OCI-LY3 (cell line): ENCODE data around the gene CCDC85A.

Experiments used
- H2AFZ ChIP-seq: fragments of 200-600, 300-600 bp; shearing (Covaris generic); 2 replicates; pipeline ENCODE4 v1.6.0; 2014; ENCODE audit warnings: antibody characterized with exemption, low read depth, low read length
- H3K27ac ChIP-seq: fragments of 200-600, 300-600 bp; sonication (generic); 2 replicates; pipeline ENCODE4 v1.5.1; 2014; ENCODE audit warnings: mild to moderate bottlenecking, low read length, moderate library complexity, mixed read lengths
- H3K27me3 ChIP-seq: fragments of 200-600, 300-600 bp; sonication (generic); 2 replicates; pipeline ENCODE4 v1.6.1; 2014; ENCODE audit warnings: low read depth, low read length, mixed read lengths
- H3K36me3 ChIP-seq: fragments of 200-600, 300-600 bp; sonication (generic); replicated peaks from 2 replicates; pipeline ENCODE3; 2014; ENCODE audit warnings: low read depth, low read length, mixed read lengths
- H3K4me1 ChIP-seq: fragments of 300-600, 200-600 bp; sonication (generic); 2 replicates; pipeline ENCODE4 v1.6.1; 2014; ENCODE audit warnings: low read length, mixed read lengths
- H3K4me2 ChIP-seq: fragments of 200-600, 300-600 bp; sonication (generic); 2 replicates; pipeline ENCODE4 v1.6.1; 2014; ENCODE audit warnings: low read length, mixed read lengths
- H3K4me3 ChIP-seq: fragments of 300-600, 200-600 bp; sonication (generic); 2 replicates; pipeline ENCODE4 v1.5.1; 2014; ENCODE audit warnings: antibody characterized with exemption, mild to moderate bottlenecking, low read length, moderate library complexity
- H3K79me2 ChIP-seq: fragments of 300-600, 200-600 bp; shearing (Covaris generic); 2 replicates; pipeline ENCODE4 v1.6.1; 2014; ENCODE audit warnings: mild to moderate bottlenecking, low read length, mixed read lengths
- H3K9ac ChIP-seq: fragments of 300-600, 200-600 bp; shearing (Covaris generic); 2 replicates; pipeline ENCODE4 v1.6.0; 2014; ENCODE audit warnings: mild to moderate bottlenecking, low read length, moderate library complexity
- H3K9me3 ChIP-seq: fragments of 200-600, 300-600 bp; shearing (Covaris generic); 2 replicates; pipeline ENCODE4 v1.6.1; 2014; ENCODE audit warnings: low read length, mixed read lengths; ENCODE audit not compliant: insufficient read depth
- H4K20me1 ChIP-seq: fragments of 200-600, 300-600 bp; sonication (generic); 2 replicates; pipeline ENCODE4 v1.6.1; 2016; ENCODE audit warnings: low read length, mixed read lengths; ENCODE audit not compliant: insufficient read depth
- CTCF ChIP-seq: fragments of 200-600, 300-600 bp; sonication (generic); IDR thresholded peaks from 2 replicates; pipeline ENCODE4 v1.5.1; 2014; ENCODE audit warnings: antibody characterized with exemption, low read length, low read depth
- EZH2phosphoT487 ChIP-seq: fragments of 200-600 bp; shearing (Covaris generic); IDR thresholded peaks from 2 replicates; pipeline ENCODE4 v1.6.1; 2018; ENCODE audit warnings: antibody characterized with exemption, mixed run types, low read depth

Gene CCDC85A

GRCh38 chr2:56197816-56198215, 14.0 kb downstream of the CCDC85A start:
- Histone ChIP-seq H3K9me3 (no peaks in the 10 kb centered on the region), H3K4me3 (no peak overlapping the region), H3K36me3 (no peaks in the 10 kb centered on the region), H3K4me1 (peaks cover 7% of the 10 kb centered on the region), H3K27ac (no peak overlapping the region), H2AFZ (no peak overlapping the region), H3K79me2 (no peaks in the 10 kb centered on the region), H3K27me3 (0 out of 2 replicates have a peak, but pooled peaks cover 3% of the 10 kb centered on the region), H4K20me1 (no peaks in the 10 kb centered on the region), H3K4me2 (no peak overlapping the region), H3K9ac (no peak overlapping the region)
- TF ChIP-seq EZH2phosphoT487 (no peak), CTCF (no peak)

GRCh38 chr2:56198936-56199335, 15.1 kb downstream of the CCDC85A start:
- Histone ChIP-seq H3K36me3 (no peaks in the 10 kb centered on the region), H3K27ac (no peak overlapping the region), H3K9ac (no peak overlapping the region), H3K4me1 (peaks cover 7% of the 10 kb centered on the region), H3K4me2 (no peak overlapping the region), H3K9me3 (no peaks in the 10 kb centered on the region), H3K79me2 (no peaks in the 10 kb centered on the region), H2AFZ (no peak overlapping the region), H4K20me1 (no peaks in the 10 kb centered on the region), H3K27me3 (0 out of 2 replicates have a peak, but pooled peaks cover 2% of the 10 kb centered on the region), H3K4me3 (no peak overlapping the region)
- TF ChIP-seq CTCF (no peak), EZH2phosphoT487 (no peak)

- H3K9me3 ChIP-seq: no peaks in the 10 kb centered on the region
- no peak overlapping the region for H3K4me3 ChIP-seq
- no peak for TF ChIP-seq EZH2phosphoT487
- TF ChIP-seq CTCF: no peak
- H3K9ac ChIP-seq: no peak overlapping the region
- H3K27me3 ChIP-seq: no peaks in the 10 kb centered on the region
- no peaks in the 10 kb centered on the region for H3K36me3 ChIP-seq
- no peak overlapping the region for H2AFZ ChIP-seq
- peaks cover 7% of the 10 kb centered on the region for H3K4me1 ChIP-seq
- no peaks in the 10 kb centered on the region for H4K20me1 ChIP-seq
- no peak overlapping the region for H3K4me2 ChIP-seq
- H3K79me2 ChIP-seq: no peaks in the 10 kb centered on the region
- no peak overlapping the region for H3K27ac ChIP-seq
Observed at GRCh38 chr2:56199492-56199891, 15.7 kb downstream of the CCDC85A start.

GRCh38 chr2:56202381-56203121, 18.8 kb downstream of the CCDC85A start:
- no peak overlapping the region for H2AFZ ChIP-seq
- no peaks in the 10 kb centered on the region for H3K79me2 ChIP-seq
- H3K27me3 ChIP-seq: no peaks in the 10 kb centered on the region
- H4K20me1 ChIP-seq: no peaks in the 10 kb centered on the region
- H3K36me3 ChIP-seq: no peaks in the 10 kb centered on the region
- TF ChIP-seq CTCF (no peak), EZH2phosphoT487 (no peak)
- H3K27ac ChIP-seq: no peak overlapping the region
- no peaks in the 10 kb centered on the region for H3K9me3 ChIP-seq
- H3K4me1 ChIP-seq: no peaks in the 10 kb centered on the region
- H3K4me3 ChIP-seq: no peak overlapping the region
- H3K4me2 ChIP-seq: no peak overlapping the region
- H3K9ac ChIP-seq: no peak overlapping the region
